Smooth muscle cell (in vitro differentiated cells): ENCODE measurements around the gene ORMDL3. TPM values are rescaled to one million over a fixed set of nuclear protein-coding genes. Genes with fewer than 3 reads are reported as not detected.
"Not testable (repeated sequence)": the region's sequence is repeated elsewhere in the genome, so short reads cannot be mapped to it uniquely, and the experiment has no call there.

Experiments used
- DNase-seq: peaks from one replicate; lab custom pipeline; 2025; ENCODE audit not compliant: unreplicated experiment; lab: John Stamatoyannopoulos, UW
- H2AFZ ChIP-seq: fragments of 200-600 bp; sonication (generic); 2 replicates; pipeline ENCODE4 v1.6.0; 2016; ENCODE audit warnings: antibody characterized with exemption, low read depth, mild to moderate bottlenecking
- H3F3A ChIP-seq: fragments of 200-600 bp; sonication (generic); 2 replicates; pipeline ENCODE4 v1.6.0; 2017; ENCODE audit warnings: antibody characterized with exemption, low read depth
- H3K27ac ChIP-seq: fragments of 200-600 bp; sonication (generic); 2 replicates; pipeline ENCODE4 v1.5.1; 2016; ENCODE audit warnings: low read depth, mild to moderate bottlenecking
- H3K27me3 ChIP-seq: fragments of 200-600 bp; sonication (generic); 2 replicates; pipeline ENCODE4 v1.6.1; 2016; ENCODE audit warnings: low read depth, mild to moderate bottlenecking
- H3K36me3 ChIP-seq: fragments of 200-600 bp; sonication (generic); 2 replicates; pipeline ENCODE4 v1.5.1; 2016; ENCODE audit warnings: low read depth
- H3K4me1 ChIP-seq: fragments of 200-600 bp; sonication (generic); 2 replicates; pipeline ENCODE4 v1.5.1; 2016; ENCODE audit warnings: low read depth
- H3K4me2 ChIP-seq: fragments of 200-600 bp; sonication (generic); 2 replicates; pipeline ENCODE4 v1.6.0; 2016; ENCODE audit warnings: mild to moderate bottlenecking
- H3K4me3 ChIP-seq: fragments of 200-600 bp; sonication (generic); 2 replicates; pipeline ENCODE4 v1.5.1; 2016; ENCODE audit warnings: mild to moderate bottlenecking
- H3K79me2 ChIP-seq: fragments of 200-600 bp; sonication (generic); 2 replicates; pipeline ENCODE4 v1.6.0; 2016; ENCODE audit warnings: low read depth, mild to moderate bottlenecking
- H3K9ac ChIP-seq: fragments of 200-600 bp; sonication (generic); 2 replicates; pipeline ENCODE4 v1.6.0; 2016; ENCODE audit warnings: low read depth
- H3K9me3 ChIP-seq: fragments of 200-600 bp; sonication (generic); replicated peaks from 2 replicates; pipeline ENCODE4 v1.5.1; 2016; ENCODE audit warnings: low read depth
- H4K20me1 ChIP-seq: fragments of 200-600 bp; sonication (generic); 2 replicates; pipeline ENCODE4 v1.6.0; 2016; ENCODE audit warnings: low read depth
- CTCF ChIP-seq: fragments of 200-600 bp; sonication (generic); IDR thresholded peaks from 2 replicates; pipeline ENCODE4 v1.5.1; 2017; ENCODE audit warnings: borderline replicate concordance, mild to moderate bottlenecking, antibody characterized with exemption; ENCODE audit not compliant: insufficient read depth, poor library complexity, severe bottlenecking
- WGBS: methylation state at CpG from one replicate; pipeline ENCODE4 v1.1.7; 2016; ENCODE audit warnings: low lambda C conversion rate; 5-methylcytosine and 5-hydroxymethylcytosine counted together
- polyA plus RNA-seq: library from polyadenylated mRNA; unstranded; fragments of >200 nt; fragmentation: Nextera tagmentation; extraction: Ambion mirVana; gene quantifications from 2 replicates; pipeline ENCODE4 v1.2.1, GENCODE V29; 2016
- total RNA-seq: library from RNA; depleted of rRNA; stranded (reverse); fragments of >200 nt; gene quantifications from 2 replicates; pipeline ENCODE4 v1.2.3, GENCODE V29; 2014

Gene ORMDL3
- total and polyA plus RNA-seq, 2 experiments from 2014 or later: 24.7 to 29.8 TPM

GRCh38 chr17:39894681-39895376, 32.6 kb downstream of the ORMDL3 start:
- H4K20me1 ChIP-seq: no peaks in the 10 kb centered on the region
- no peak overlapping the region for H3K4me3 ChIP-seq
- TF ChIP-seq CTCF: no peak
- H2AFZ ChIP-seq: no peak overlapping the region
- H3K4me1 ChIP-seq: no peaks in the 10 kb centered on the region
- no peak for DNase-seq
- peaks cover 23% of the 10 kb centered on the region for H3K27me3 ChIP-seq
- no peak overlapping the region for H3K4me2 ChIP-seq
- no peak overlapping the region for H3K9ac ChIP-seq
- no peaks in the 10 kb centered on the region for H3F3A ChIP-seq
- H3K79me2 ChIP-seq: no peaks in the 10 kb centered on the region
- no peaks in the 10 kb centered on the region for H3K9me3 ChIP-seq
- no peak overlapping the region for H3K27ac ChIP-seq
- H3K36me3 ChIP-seq: no peaks in the 10 kb centered on the region
- WGBS: 63% methylated on average over 3 of the region's 3 CpGs

- Histone ChIP-seq H3K36me3 (no peaks in the 10 kb centered on the region), H3K79me2 (no peaks in the 10 kb centered on the region), H3K9ac (no peak overlapping the region), H3K9me3 (no peaks in the 10 kb centered on the region), H3K27me3 (peaks cover 59% of the 10 kb centered on the region), H3K27ac (no peak overlapping the region), H3K4me2 (no peak overlapping the region), H3K4me3 (no peak overlapping the region), H2AFZ (no peak overlapping the region), H4K20me1 (no peaks in the 10 kb centered on the region), H3K4me1 (no peaks in the 10 kb centered on the region), H3F3A (no peaks in the 10 kb centered on the region)
- 83% methylated on average over 2 of the region's 2 CpGs for WGBS
- no peak for TF ChIP-seq CTCF
- DNase-seq: no peak
Measured at GRCh38 chr17:39889200-39889599, 38.2 kb downstream of the ORMDL3 start.

- Histone ChIP-seq H3K9me3 (no peaks in the 10 kb centered on the region), H3K79me2 (no peaks in the 10 kb centered on the region), H3K4me3 (no peak overlapping the region), H3K27ac (no peak overlapping the region), H3F3A (no peaks in the 10 kb centered on the region), H2AFZ (no peak overlapping the region), H4K20me1 (no peaks in the 10 kb centered on the region), H3K27me3 (peaks cover 56% of the 10 kb centered on the region), H3K4me1 (no peaks in the 10 kb centered on the region), H3K4me2 (no peak overlapping the region), H3K36me3 (no peaks in the 10 kb centered on the region), H3K9ac (no peak overlapping the region)
- TF ChIP-seq CTCF: no peak
- no peak for DNase-seq
Measured at GRCh38 chr17:39887078-39887477, 40.3 kb downstream of the ORMDL3 start.

GRCh38 chr17:39886102-39886501, 41.3 kb downstream of the ORMDL3 start:
- H4K20me1 ChIP-seq, DNase-seq, H3K36me3 ChIP-seq, H3K9me3 ChIP-seq, H3K27ac ChIP-seq, H2AFZ ChIP-seq, H3K4me3 ChIP-seq, H3F3A ChIP-seq, H3K4me1 ChIP-seq, H3K9ac ChIP-seq, H3K4me2 ChIP-seq, H3K79me2 ChIP-seq: not testable (repeated sequence)
- peaks cover 49% of the 10 kb centered on the region for H3K27me3 ChIP-seq
- 73% methylated on average over 5 of the region's 5 CpGs for WGBS
